Testis (tissue), 3 donors: ENCODE measurements around the gene AKAP5. TPM values are rescaled to one million over a fixed set of nuclear protein-coding genes. Genes with fewer than 3 reads are reported as not detected.
"Not testable (repeated sequence)": the region's sequence is repeated elsewhere in the genome, so short reads cannot be mapped to it uniquely, and the experiment has no call there.

Source experiments
- DNase-seq: peaks from one replicate; pipeline ENCODE4 v3.0.0-alpha.2; 2019
- H3K27ac ChIP-seq, 2 donors: fragments of 200-600 bp; sonication (generic); one replicate each; pipeline ENCODE4 v1.5.1; 2019
- H3K27me3 ChIP-seq: fragments of 200-600 bp; sonication (generic); one replicate; pipeline ENCODE4 v1.5.1; 2019
- H3K36me3 ChIP-seq: fragments of 200-600 bp; sonication (generic); one replicate; pipeline ENCODE4 v1.5.1; 2017; ENCODE audit warnings: low read depth; ENCODE audit errors: missing control alignments
- H3K4me1 ChIP-seq: fragments of 200-600 bp; sonication (generic); one replicate; pipeline ENCODE4 v1.5.1; 2019
- H3K4me3 ChIP-seq, 2 donors: fragments of 200-600 bp; sonication (generic); one replicate each; pipeline ENCODE4 v1.5.1; 2017 to 2019
- H3K9me3 ChIP-seq: fragments of 200-600 bp; sonication (generic); one replicate; pipeline ENCODE4 v1.5.1; 2017
- CTCF ChIP-seq, 3 experiments: fragments of 450-650 bp in 2 of 3; fragments of 200-600 bp in 1 of 3; sonication (generic) in 1 of 3; IDR thresholded peaks; one replicate each; pipeline ENCODE4 v1.5.1; 2016 to 2019; ENCODE audit warnings: antibody characterized with exemption in 3 of 3, mild to moderate bottlenecking in 2 of 3, moderate library complexity in 1 of 3
- POLR2A ChIP-seq: fragments of 450-650 bp; IDR thresholded peaks from one replicate; pipeline ENCODE4 v1.6.1; 2017; ENCODE audit warnings: antibody characterized with exemption, mild to moderate bottlenecking, moderate library complexity
- WGBS, 2 donors: methylation state at CpG; one replicate each; pipeline ENCODE4 v1.1.5; 2018; 5-methylcytosine and 5-hydroxymethylcytosine counted together
- intact Hi-C: fragments of 100-400 bp; cut with DNase I; formaldehyde crosslinking; loops from one replicate; pipeline ENCODE4 v1.15.1; 2023; ENCODE audit warnings: low total_unique reads
- polyA plus RNA-seq: library from polyadenylated mRNA; stranded (reverse); fragments of 350-450 nt; fragmentation: Illumina TruSeq; extraction: RNeasy Lipid Tissue Mini Kit (QIAGEN cat#74804); gene quantifications from one replicate; pipeline ENCODE4 v1.2.3, GENCODE V29; 2014; ENCODE audit warnings: low read depth, low replicate concordance; ENCODE audit not compliant: insufficient read depth
- total RNA-seq, 2 donors: library from RNA; depleted of rRNA; stranded (reverse); fragments of >200 nt; gene quantifications; one replicate each; pipeline ENCODE4 v1.2.3, GENCODE V29; 2016

Gene AKAP5
- total and polyA plus RNA-seq, 3 donors from 2014 or later, result 0.29 to 0.63 (median 0.50) TPM

- 26 to 31% methylated on average over 4 of the region's 4 CpGs for WGBS, 2 donors
- intact Hi-C loops, result no loop called here
- Histone ChIP-seq H3K27ac (peak overlapping the region in 1 of 2 donors; percentile 1), H3K27me3 (no peaks in the 10 kb centered on the region), H3K9me3 (no peaks in the 10 kb centered on the region), H3K4me3 (no peak overlapping the region), H3K4me1 (peaks cover 29% of the 10 kb centered on the region), H3K36me3 (no peaks in the 10 kb centered on the region)
- peak; percentile 89 for DNase-seq
- TF ChIP-seq POLR2A (no peak), CTCF (IDR thresholded peaks at IDR 0.05) (peak; percentile 80 to 90 (median 84))
Observed at GRCh38 chr14:64510825-64511671, 45.7 kb downstream of the AKAP5 start.

GRCh38 chr14:64513271-64513670 lies 48.0 kb downstream of the AKAP5 start:
- Histone ChIP-seq H3K9me3 (no peaks in the 10 kb centered on the region), H3K27ac (no peak overlapping the region), H3K4me3 (no peak overlapping the region), H3K27me3 (no peaks in the 10 kb centered on the region), H3K4me1 (peaks cover 13% of the 10 kb centered on the region), H3K36me3 (no peaks in the 10 kb centered on the region)
- 91 to 94% methylated on average over 2 of the region's 2 CpGs for WGBS, 2 donors
- no peak for DNase-seq
- TF ChIP-seq CTCF (IDR thresholded peaks at IDR 0.05), result no peak
- no peak for TF ChIP-seq POLR2A
- intact Hi-C loops, result no loop called here

GRCh38 chr14:64515053-64515452 lies 49.8 kb downstream of the AKAP5 start:
- peaks cover 12% of the 10 kb centered on the region for H3K4me1 ChIP-seq
- WGBS, 2 donors, result 18 to 44% methylated on average over 1 of the region's 1 CpG
- no peaks in the 10 kb centered on the region for H3K27me3 ChIP-seq
- TF ChIP-seq POLR2A (no peak), CTCF (IDR thresholded peaks at IDR 0.05) (no peak)
- no peaks in the 10 kb centered on the region for H3K9me3 ChIP-seq
- intact Hi-C loops, result no loop called here
- no peak overlapping the region for H3K4me3 ChIP-seq
- no peaks in the 10 kb centered on the region for H3K36me3 ChIP-seq
- H3K27ac ChIP-seq, result no peak overlapping the region
- no peak for DNase-seq

GRCh38 chr14:64516969-64517368 lies 51.7 kb downstream of the AKAP5 start:
- no peak overlapping the region for H3K27ac ChIP-seq
- intact Hi-C loops, result no loop called here
- no peak for TF ChIP-seq CTCF (IDR thresholded peaks at IDR 0.05)
- TF ChIP-seq POLR2A, result no peak

GRCh38 chr14:64517667-64518066 lies 52.4 kb downstream of the AKAP5 start:
- DNase-seq, H3K9me3 ChIP-seq, H3K4me1 ChIP-seq, H3K27me3 ChIP-seq, H3K4me3 ChIP-seq, H3K36me3 ChIP-seq, intact Hi-C loops, H3K27ac ChIP-seq: not testable (repeated sequence)
- WGBS, 2 donors, result 81 to 93% methylated on average over 6 of the region's 6 CpGs

More at GRCh38 chr14:64516969-64517368, 51.7 kb downstream of the AKAP5 start:
- Histone ChIP-seq H3K36me3 (no peaks in the 10 kb centered on the region), H3K27me3 (no peaks in the 10 kb centered on the region), H3K9me3 (no peaks in the 10 kb centered on the region), H3K4me1 (no peaks in the 10 kb centered on the region), H3K4me3 (no peak overlapping the region)
- DNase-seq, result no peak
- 77 to 85% methylated on average over 1 of the region's 1 CpG for WGBS, 2 donors
